Measurements from ENCODE around the gene SPRYD3. TPM values are rescaled to one million over a fixed set of nuclear protein-coding genes. Genes with fewer than 3 reads are reported as not detected.

SPRYD3 gene
- total RNA-seq, 1 donor from 2014 or later: 13.9 TPM

DNA sequence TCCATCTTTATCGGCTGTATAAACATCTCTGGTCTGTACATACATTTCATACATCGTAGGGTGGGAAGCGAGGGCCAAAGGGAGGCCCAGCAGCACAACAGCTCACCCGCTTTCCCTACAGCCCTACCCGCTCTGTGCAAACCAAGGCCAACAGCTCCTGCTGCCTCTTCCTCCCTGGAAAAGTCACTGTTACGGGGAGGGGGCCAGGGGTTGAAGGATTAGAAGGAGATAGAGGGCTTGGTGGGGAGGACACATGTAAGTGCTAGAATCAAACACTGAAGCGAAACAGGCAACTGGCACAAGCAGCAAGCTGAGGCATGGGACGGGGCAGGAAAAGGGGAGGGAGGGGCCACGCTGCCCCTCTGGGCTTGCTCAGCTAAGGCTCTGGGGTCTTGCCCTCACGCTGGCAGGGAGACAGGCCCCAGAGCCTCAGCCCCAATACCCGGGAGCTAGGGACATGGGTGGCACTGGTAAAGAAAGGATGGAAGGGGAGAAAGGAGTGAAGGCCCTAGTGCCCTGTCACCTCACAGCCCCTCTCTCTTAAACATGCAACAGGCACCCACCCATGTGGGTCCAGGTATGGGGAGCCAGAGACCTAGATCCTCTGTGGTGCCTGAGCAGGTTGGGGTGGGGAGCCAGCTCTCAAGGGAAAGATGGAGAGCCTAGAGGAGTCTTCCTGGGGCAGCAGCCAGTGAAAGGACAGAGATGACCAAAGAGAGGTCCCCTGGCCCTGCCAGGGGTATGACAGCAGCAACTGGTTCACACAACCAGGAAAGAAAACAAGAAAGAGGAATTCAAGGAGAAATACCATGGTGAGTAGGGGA, 14.4 kb downstream of the SPRYD3 start:
- H3K4me1 Mint-ChIP-seq (ENCODE audit: low read depth, unreplicated experiment): peaks cover 2% of the 10 kb centered on the region
- H3K9me3 Mint-ChIP-seq (ENCODE audit: unreplicated experiment): no peaks in the 10 kb centered on the region
- H3K27me3 Mint-ChIP-seq (ENCODE audit: unreplicated experiment): peaks cover 2% of the 10 kb centered on the region
- DNase-seq: no peak
- H3K27ac Mint-ChIP-seq (ENCODE audit: unreplicated experiment): no peak overlapping the region
- no peaks in the 10 kb centered on the region for H3K36me3 Mint-ChIP-seq (ENCODE audit: unreplicated experiment)
- TF ChIP-seq, protein P1, sequence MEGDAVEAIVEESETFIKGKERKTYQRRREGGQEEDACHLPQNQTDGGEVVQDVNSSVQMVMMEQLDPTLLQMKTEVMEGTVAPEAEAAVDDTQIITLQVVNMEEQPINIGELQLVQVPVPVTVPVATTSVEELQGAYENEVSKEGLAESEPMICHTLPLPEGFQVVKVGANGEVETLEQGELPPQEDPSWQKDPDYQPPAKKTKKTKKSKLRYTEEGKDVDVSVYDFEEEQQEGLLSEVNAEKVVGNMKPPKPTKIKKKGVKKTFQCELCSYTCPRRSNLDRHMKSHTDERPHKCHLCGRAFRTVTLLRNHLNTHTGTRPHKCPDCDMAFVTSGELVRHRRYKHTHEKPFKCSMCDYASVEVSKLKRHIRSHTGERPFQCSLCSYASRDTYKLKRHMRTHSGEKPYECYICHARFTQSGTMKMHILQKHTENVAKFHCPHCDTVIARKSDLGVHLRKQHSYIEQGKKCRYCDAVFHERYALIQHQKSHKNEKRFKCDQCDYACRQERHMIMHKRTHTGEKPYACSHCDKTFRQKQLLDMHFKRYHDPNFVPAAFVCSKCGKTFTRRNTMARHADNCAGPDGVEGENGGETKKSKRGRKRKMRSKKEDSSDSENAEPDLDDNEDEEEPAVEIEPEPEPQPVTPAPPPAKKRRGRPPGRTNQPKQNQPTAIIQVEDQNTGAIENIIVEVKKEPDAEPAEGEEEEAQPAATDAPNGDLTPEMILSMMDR (IDR thresholded peaks at IDR 0.05; ENCODE audit: partially characterized antibody, unreplicated experiment): no peak
- no peak overlapping the region for H3K4me3 Mint-ChIP-seq (ENCODE audit: unreplicated experiment)

DNA sequence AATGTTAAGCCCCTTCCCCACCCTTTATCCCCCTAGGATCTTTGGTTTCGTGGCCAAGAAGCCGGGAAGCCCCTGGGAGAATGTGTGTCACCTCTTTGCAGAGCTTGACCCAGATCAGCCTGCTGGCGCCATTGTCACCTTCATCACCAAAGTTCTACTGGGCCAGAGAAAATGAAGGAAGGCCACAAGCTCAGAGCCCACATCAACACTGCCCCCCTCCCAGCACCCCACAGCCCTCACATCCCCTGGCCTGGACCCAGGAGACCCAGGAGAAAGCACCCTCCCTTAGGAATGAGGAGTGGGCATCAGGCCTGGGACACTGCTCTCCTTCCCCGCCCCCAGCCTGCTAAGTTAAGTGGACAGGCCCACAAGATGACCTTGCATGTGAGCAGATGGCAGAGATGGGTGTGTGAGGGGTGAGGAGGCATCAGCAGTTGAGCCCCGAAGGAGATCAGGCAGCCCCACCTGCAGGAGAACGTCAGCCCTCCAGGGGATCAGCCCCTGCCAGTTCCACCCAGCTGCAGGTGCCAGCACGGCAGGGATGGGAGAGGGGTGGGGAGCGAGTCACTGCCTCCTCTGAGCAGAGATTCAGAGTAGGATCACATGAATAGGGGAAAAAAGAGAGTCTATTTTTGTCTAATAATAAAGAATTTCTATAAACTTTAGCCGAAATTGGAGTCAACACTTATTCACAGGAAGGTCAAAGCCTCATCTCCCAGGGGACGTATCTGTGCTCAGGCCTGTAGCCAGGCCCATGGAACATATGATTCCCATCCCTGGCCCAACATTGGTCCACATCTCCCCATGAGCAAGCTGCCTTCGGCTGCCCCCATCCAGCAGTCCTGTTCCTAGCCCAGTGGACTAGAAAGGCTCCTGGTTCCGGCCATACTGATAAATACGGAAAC, 15.2 kb downstream of the SPRYD3 start:
- DNase-seq: no peak
- TF ChIP-seq, protein P1 (IDR thresholded peaks at IDR 0.05; ENCODE audit: partially characterized antibody, unreplicated experiment): no peak
- Mint-ChIP-seq H3K27me3 (ENCODE audit: unreplicated experiment) (peaks cover 2% of the 10 kb centered on the region), H3K4me1 (ENCODE audit: low read depth, unreplicated experiment) (peaks cover 2% of the 10 kb centered on the region), H3K27ac (ENCODE audit: unreplicated experiment) (no peak overlapping the region), H3K9me3 (ENCODE audit: unreplicated experiment) (no peaks in the 10 kb centered on the region), H3K36me3 (ENCODE audit: unreplicated experiment) (no peaks in the 10 kb centered on the region), H3K4me3 (ENCODE audit: unreplicated experiment) (no peak overlapping the region)

DNA sequence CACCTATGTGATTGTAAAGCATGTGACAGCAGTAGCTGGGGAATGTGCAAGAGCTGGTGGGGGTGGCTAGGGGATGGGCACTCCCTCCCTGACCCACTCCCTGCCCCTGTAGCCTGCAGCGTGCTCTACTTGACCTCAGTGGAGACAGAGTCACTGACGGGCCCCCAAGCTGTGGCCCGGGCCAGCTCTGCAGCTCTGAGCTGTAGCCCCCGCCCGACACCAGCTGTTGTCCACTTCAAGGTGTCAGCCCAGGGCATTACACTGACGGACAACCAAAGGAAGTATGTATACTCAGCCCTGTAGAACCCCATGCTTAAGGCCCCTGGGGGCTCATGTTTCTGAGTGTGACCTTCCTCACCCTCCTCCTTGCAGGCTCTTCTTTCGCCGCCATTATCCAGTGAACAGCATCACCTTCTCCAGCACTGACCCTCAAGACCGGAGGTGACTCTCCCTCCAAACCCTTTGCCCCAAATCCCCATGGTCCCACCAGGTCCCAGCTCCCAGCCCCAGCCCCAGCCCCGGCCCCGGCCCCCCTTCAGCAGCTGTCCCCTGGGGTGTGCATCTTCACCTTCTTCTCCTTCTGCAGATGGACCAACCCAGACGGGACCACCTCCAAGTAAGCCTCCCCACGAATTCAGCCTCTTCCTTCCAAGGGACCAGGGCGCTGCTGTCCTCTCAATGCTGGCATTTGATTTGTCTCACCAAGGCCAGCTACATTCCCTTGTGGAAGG, 16.0 kb downstream of the SPRYD3 start:
- H3K27ac Mint-ChIP-seq (ENCODE audit: unreplicated experiment): no peak overlapping the region
- DNase-seq: no peak
- no peak overlapping the region for H3K4me3 Mint-ChIP-seq (ENCODE audit: unreplicated experiment)
- no peaks in the 10 kb centered on the region for H3K9me3 Mint-ChIP-seq (ENCODE audit: unreplicated experiment)
- peaks cover 2% of the 10 kb centered on the region for H3K4me1 Mint-ChIP-seq (ENCODE audit: low read depth, unreplicated experiment)
- H3K36me3 Mint-ChIP-seq (ENCODE audit: unreplicated experiment): no peaks in the 10 kb centered on the region
- H3K27me3 Mint-ChIP-seq (ENCODE audit: unreplicated experiment): peaks cover 2% of the 10 kb centered on the region
- TF ChIP-seq, protein P1 (IDR thresholded peaks at IDR 0.05; ENCODE audit: partially characterized antibody, unreplicated experiment): no peak

DNA sequence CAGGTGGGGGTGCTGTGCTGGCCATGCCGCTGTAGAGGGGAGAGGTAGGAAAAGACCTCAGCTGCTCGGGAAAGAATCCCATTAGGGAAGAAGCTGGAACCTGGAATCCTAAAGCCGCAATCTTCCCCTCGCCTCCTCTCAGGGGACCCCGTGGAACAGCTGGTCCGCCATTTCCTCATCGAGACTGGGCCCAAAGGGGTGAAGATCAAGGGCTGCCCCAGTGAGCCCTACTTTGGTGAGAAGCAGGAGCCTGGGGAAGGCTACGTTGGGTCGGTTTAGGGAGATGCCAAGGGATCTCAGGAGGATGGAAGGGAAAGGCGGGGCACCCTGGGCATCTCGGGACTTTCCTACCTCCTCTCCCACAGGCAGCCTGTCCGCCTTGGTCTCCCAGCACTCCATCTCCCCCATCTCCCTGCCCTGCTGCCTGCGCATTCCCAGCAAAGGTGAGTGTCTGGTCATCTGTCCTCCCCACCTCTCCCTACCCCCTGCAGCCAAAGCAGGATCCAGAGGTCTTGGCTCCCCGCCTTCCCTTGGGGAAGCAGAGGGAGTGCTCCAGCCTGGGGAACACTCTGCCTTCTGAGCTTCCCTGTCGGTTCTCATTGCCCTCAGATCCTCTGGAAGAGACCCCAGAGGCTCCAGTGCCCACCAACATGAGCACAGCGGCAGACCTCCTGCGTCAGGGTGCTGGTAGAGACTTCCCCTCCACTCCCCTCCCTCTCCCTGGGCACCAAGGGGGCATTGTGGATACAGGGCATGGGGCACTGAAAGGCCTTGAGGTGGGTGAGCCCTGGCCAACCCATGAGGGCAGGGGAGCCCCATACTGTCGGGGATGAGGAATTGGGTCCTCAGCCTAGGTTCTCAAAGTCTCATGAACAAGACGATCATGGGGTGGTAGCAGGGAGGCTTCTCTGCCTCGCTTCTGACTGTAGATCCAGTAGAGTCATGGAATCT, 16.9 kb downstream of the SPRYD3 start:
- Mint-ChIP-seq H3K27ac (ENCODE audit: unreplicated experiment) (no peak overlapping the region), H3K4me1 (ENCODE audit: low read depth, unreplicated experiment) (peaks cover 2% of the 10 kb centered on the region), H3K9me3 (ENCODE audit: unreplicated experiment) (no peaks in the 10 kb centered on the region), H3K36me3 (ENCODE audit: unreplicated experiment) (no peaks in the 10 kb centered on the region), H3K27me3 (ENCODE audit: unreplicated experiment) (peaks cover 4% of the 10 kb centered on the region), H3K4me3 (ENCODE audit: unreplicated experiment) (no peak overlapping the region)
- DNase-seq: no peak
- TF ChIP-seq, protein P1 (IDR thresholded peaks at IDR 0.05; ENCODE audit: partially characterized antibody, unreplicated experiment): no peak

All from glutamatergic neuron (in vitro differentiated cells).